SU-DHL-6 (cell line): ENCODE results near the gene TSPAN4.

Experiments
- H2AFZ ChIP-seq: fragments of 200-600 bp; sonication (generic); 2 replicates; pipeline ENCODE4 v1.6.1; 2014; ENCODE audit warnings: low read depth, mild to moderate bottlenecking, moderate library complexity, mixed read lengths, antibody characterized with exemption, low read length; ENCODE audit not compliant: severe bottlenecking
- H3F3A ChIP-seq: fragments of 200-600 bp; shearing (Covaris generic); 2 replicates; pipeline ENCODE4 v1.6.0; 2016; ENCODE audit warnings: antibody characterized with exemption, mild to moderate bottlenecking; ENCODE audit not compliant: insufficient read depth
- H3K27ac ChIP-seq: fragments of 200-600 bp; sonication (generic); 2 replicates; pipeline ENCODE4 v1.5.1; 2016; ENCODE audit warnings: low read depth, mild to moderate bottlenecking, low read length, moderate library complexity, mixed read lengths
- H3K27me3 ChIP-seq: fragments of 200-600 bp; sonication (generic), shearing (Covaris generic); 2 replicates; pipeline ENCODE4 v1.6.0; 2014; ENCODE audit warnings: mild to moderate bottlenecking, low read length
- H3K36me3 ChIP-seq: fragments of 200-600 bp; sonication (generic); 2 replicates; pipeline ENCODE4 v1.6.1; 2014; ENCODE audit warnings: mild to moderate bottlenecking, low read length, mixed read lengths
- H3K4me2 ChIP-seq: fragments of 300-600, 200-600 bp; shearing (Covaris generic), sonication (generic); 2 replicates; pipeline ENCODE4 v1.6.0; 2014; ENCODE audit warnings: low read length, low read depth, mild to moderate bottlenecking; ENCODE audit not compliant: poor library complexity, severe bottlenecking
- H3K4me3 ChIP-seq: fragments of 200-600 bp; sonication (generic); 2 replicates; pipeline ENCODE4 v1.5.1; 2014; ENCODE audit warnings: antibody characterized with exemption, low read length, mild to moderate bottlenecking, mixed read lengths; ENCODE audit not compliant: insufficient read depth, poor library complexity, severe bottlenecking
- H3K79me2 ChIP-seq: fragments of 200-600 bp; sonication (generic); 2 replicates; pipeline ENCODE4 v1.6.1; 2014; ENCODE audit warnings: mild to moderate bottlenecking, low read length, moderate library complexity; ENCODE audit not compliant: insufficient read depth
- H3K9ac ChIP-seq: fragments of 200-600 bp; sonication (generic); 2 replicates; pipeline ENCODE4 v1.7.0; 2014; ENCODE audit warnings: mild to moderate bottlenecking, low read length
- H3K9me2 ChIP-seq: fragments of 200-600 bp; sonication (generic); replicated peaks from 2 replicates; pipeline ENCODE4 v1.6.1; 2014; ENCODE audit warnings: low read length; ENCODE audit not compliant: insufficient read depth
- H3K9me3 ChIP-seq: fragments of 200-600 bp; sonication (generic); 2 replicates; pipeline ENCODE4 v1.6.1; 2014; ENCODE audit warnings: low read length, mixed read lengths; ENCODE audit not compliant: insufficient read depth
- H4K20me1 ChIP-seq: fragments of 200-600 bp; sonication (generic); 2 replicates; pipeline ENCODE4 v1.6.1; 2014; ENCODE audit warnings: low read depth, mild to moderate bottlenecking, antibody characterized with exemption, low read length, moderate library complexity, mixed read lengths
- EZH2phosphoT487 ChIP-seq: fragments of 200-600 bp; sonication (generic), shearing (Covaris generic); conservative IDR thresholded peaks from 2 replicates; pipeline ENCODE4 v1.6.1; 2018; ENCODE audit warnings: mild to moderate bottlenecking, antibody characterized with exemption, low read length, moderate library complexity, mixed read lengths
- TF ChIP-seq, protein P1 (sequence below): fragments of 200-600 bp; sonication (generic); IDR thresholded peaks from one replicate; pipeline ENCODE4 v1.5.1; 2017; ENCODE audit warnings: antibody characterized with exemption, mild to moderate bottlenecking, low read length, moderate library complexity; ENCODE audit not compliant: insufficient read depth, poor library complexity, severe bottlenecking

Gene TSPAN4

DNA sequence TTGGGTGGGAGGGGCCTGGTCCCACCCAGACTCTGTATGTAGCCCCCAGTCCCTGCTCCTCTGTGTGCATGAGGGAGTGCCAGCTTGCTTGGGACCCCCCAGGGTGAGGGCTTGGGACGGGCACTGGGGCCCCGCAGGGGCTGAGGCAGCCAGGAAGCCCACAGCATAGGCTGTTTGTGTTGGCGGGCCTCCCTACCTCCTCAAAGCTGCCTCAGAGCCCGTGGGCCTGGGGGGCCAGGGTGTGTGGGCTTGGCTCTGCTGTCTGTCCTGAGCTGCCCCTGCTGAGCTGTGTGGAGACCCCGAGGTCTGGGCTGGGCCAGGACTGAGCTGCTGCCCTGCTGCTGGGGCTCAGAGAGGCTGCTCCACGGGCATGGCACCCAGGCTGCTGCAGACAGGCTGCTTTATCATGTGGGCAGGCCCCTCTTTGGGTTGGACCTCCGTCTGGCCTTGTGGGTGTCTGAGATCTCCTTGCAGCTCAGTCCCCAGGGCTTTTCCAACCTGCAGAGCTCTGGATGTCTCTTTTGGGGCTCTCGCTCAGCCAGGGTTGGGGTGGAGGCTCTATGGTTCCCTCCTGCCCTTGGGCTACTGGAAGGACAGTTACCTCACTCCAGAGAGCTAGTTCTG, 3.3 kb downstream of the TSPAN4 start:
- Histone ChIP-seq H3K9ac (no peak overlapping the region), H3K4me3 (no peak overlapping the region), H3K79me2 (peaks cover 12% of the 10 kb centered on the region), H3F3A (no peaks in the 10 kb centered on the region), H3K36me3 (no peaks in the 10 kb centered on the region), H3K9me2 (no peaks in the 10 kb centered on the region), H3K27ac (no peak overlapping the region), H4K20me1 (peaks cover 4% of the 10 kb centered on the region; the same call in 1 of the 2 replicates), H2AFZ (no peak overlapping the region), H3K9me3 (no peaks in the 10 kb centered on the region), H3K27me3 (no peaks in the 10 kb centered on the region), H3K4me2 (no peak overlapping the region)
- TF ChIP-seq EZH2phosphoT487: no peak
- TF ChIP-seq, protein P1, sequence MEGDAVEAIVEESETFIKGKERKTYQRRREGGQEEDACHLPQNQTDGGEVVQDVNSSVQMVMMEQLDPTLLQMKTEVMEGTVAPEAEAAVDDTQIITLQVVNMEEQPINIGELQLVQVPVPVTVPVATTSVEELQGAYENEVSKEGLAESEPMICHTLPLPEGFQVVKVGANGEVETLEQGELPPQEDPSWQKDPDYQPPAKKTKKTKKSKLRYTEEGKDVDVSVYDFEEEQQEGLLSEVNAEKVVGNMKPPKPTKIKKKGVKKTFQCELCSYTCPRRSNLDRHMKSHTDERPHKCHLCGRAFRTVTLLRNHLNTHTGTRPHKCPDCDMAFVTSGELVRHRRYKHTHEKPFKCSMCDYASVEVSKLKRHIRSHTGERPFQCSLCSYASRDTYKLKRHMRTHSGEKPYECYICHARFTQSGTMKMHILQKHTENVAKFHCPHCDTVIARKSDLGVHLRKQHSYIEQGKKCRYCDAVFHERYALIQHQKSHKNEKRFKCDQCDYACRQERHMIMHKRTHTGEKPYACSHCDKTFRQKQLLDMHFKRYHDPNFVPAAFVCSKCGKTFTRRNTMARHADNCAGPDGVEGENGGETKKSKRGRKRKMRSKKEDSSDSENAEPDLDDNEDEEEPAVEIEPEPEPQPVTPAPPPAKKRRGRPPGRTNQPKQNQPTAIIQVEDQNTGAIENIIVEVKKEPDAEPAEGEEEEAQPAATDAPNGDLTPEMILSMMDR: no peak

GRCh38 chr11:846496-847098, 3.9 kb downstream of the TSPAN4 start:
- no peaks in the 10 kb centered on the region for H3K27me3 ChIP-seq
- H3K4me3 ChIP-seq: no peak overlapping the region
- peaks cover 6% of the 10 kb centered on the region; the same call in 1 of the 2 replicates for H3K79me2 ChIP-seq
- no peaks in the 10 kb centered on the region for H3K36me3 ChIP-seq
- TF ChIP-seq EZH2phosphoT487: no peak
- TF ChIP-seq, protein P1: no peak
- H3K9ac ChIP-seq: no peak overlapping the region
- H3K27ac ChIP-seq: no peak overlapping the region
- H3F3A ChIP-seq: no peaks in the 10 kb centered on the region
- no peaks in the 10 kb centered on the region for H4K20me1 ChIP-seq
- no peaks in the 10 kb centered on the region for H3K9me3 ChIP-seq
- H3K4me2 ChIP-seq: no peak overlapping the region
- H3K9me2 ChIP-seq: no peaks in the 10 kb centered on the region
- no peak overlapping the region for H2AFZ ChIP-seq

DNA sequence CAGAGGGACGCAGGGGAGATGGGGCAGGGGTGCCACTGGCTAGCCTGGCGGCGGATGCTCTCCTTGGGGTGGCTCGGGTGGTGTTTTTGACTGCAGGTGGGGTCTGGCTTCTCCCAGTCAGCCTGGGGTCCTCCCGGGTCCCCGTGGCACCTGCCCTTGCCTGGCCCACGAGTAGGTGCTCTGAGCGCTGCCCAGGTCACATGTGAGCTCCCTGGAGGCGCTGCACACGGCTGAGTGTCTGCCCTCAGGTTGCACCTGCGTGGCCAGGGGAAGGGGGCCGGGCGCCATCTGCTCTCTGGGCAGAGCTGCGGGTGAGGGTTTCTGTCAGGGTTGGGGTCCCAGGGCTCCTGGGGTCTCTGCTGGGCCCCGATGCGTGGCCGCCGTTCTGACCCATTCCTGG, 5.2 kb downstream of the TSPAN4 start:
- no peak overlapping the region for H3K4me3 ChIP-seq
- H3K36me3 ChIP-seq: no peaks in the 10 kb centered on the region
- no peak for TF ChIP-seq EZH2phosphoT487
- TF ChIP-seq, protein P1: no peak
- H3F3A ChIP-seq: no peaks in the 10 kb centered on the region
- H3K27me3 ChIP-seq: no peaks in the 10 kb centered on the region
- no peak overlapping the region for H2AFZ ChIP-seq
- H4K20me1 ChIP-seq: no peaks in the 10 kb centered on the region
- H3K9me2 ChIP-seq: no peaks in the 10 kb centered on the region
- no peak overlapping the region for H3K9ac ChIP-seq
- H3K4me2 ChIP-seq: no peak overlapping the region
- no peaks in the 10 kb centered on the region for H3K9me3 ChIP-seq
- no peak overlapping the region for H3K27ac ChIP-seq
- H3K79me2 ChIP-seq: no peaks in the 10 kb centered on the region
